Tibial nerve (tissue), 4 donors: ENCODE measurements around the gene ATP5ME. TPM values are rescaled to one million over a fixed set of nuclear protein-coding genes. Genes with fewer than 3 reads are reported as not detected.
A peak's percentile ranks its signal among the peaks of the same experiment; 100 is the strongest.
"Not testable (repeated sequence)": the region's sequence is repeated elsewhere in the genome, so short reads cannot be mapped to it uniquely, and the experiment has no call there.

Experiments
- DNase-seq, 2 donors: peaks; one replicate each; pipeline ENCODE4 v3.0.0-alpha.2; 2019; ENCODE audit warnings: low spot score in 2 of 2
- H3K27ac ChIP-seq, 4 donors: fragments of 200-600 bp; sonication (generic) in 3 of 4; one replicate each; pipeline ENCODE4 v1.5.1; 2017 to 2019; ENCODE audit warnings: mild to moderate bottlenecking in 1 of 4
- H3K27me3 ChIP-seq, 2 donors: fragments of 200-600 bp; sonication (generic) in 1 of 2; one replicate each; pipeline versions ENCODE4 v1.5.1 to v1.6.0; 2017 to 2019
- H3K36me3 ChIP-seq, 3 donors: fragments of 200-600 bp; sonication (generic); one replicate each; pipeline ENCODE4 v1.5.1; 2018 to 2019
- H3K4me1 ChIP-seq, 4 donors: fragments of 200-600 bp; sonication (generic) in 3 of 4; one replicate each; pipeline ENCODE4 v1.5.1; 2017 to 2019
- H3K4me3 ChIP-seq, 4 donors: fragments of 200-600 bp; sonication (generic) in 3 of 4; one replicate each; pipeline ENCODE4 v1.5.1; 2017 to 2019; ENCODE audit warnings: mild to moderate bottlenecking in 1 of 4, moderate library complexity in 1 of 4
- H3K9me3 ChIP-seq, 4 donors: fragments of 200-600 bp; sonication (generic) in 3 of 4; one replicate each; pipeline ENCODE4 v1.5.1; 2017 to 2019
- EP300 ChIP-seq, 2 donors: sonication (generic); formaldehyde crosslinking; IDR thresholded peaks; one replicate each; pipeline ENCODE4 v1.6.1; 2017; ENCODE audit warnings: antibody characterized with exemption in 2 of 2, mild to moderate bottlenecking in 1 of 2
- POLR2A ChIP-seq, 2 donors: fragments of 450-650 bp; IDR thresholded peaks; one replicate each; pipeline ENCODE4 v1.6.1; 2017; ENCODE audit warnings: antibody characterized with exemption in 2 of 2, mild to moderate bottlenecking in 2 of 2, moderate library complexity in 2 of 2
- WGBS, 2 donors: methylation state at CpG; one replicate each; pipeline ENCODE4 v1.1.5; 2018; 5-methylcytosine and 5-hydroxymethylcytosine counted together
- total RNA-seq, 4 donors: library from RNA; depleted of rRNA; stranded (reverse); fragments of >200 nt; gene quantifications; one replicate each; pipeline ENCODE4 v1.1.0, GENCODE V29; 2016
- TF ChIP-seq, protein P1 (sequence below), 5 experiments: fragments of 200-600 bp in 3 of 5; fragments of 450-650 bp in 2 of 5; sonication (generic) in 3 of 5; IDR thresholded peaks; one replicate each; pipeline ENCODE4 v1.5.1; 2016 to 2019; ENCODE audit warnings: antibody characterized with exemption in 5 of 5, mild to moderate bottlenecking in 3 of 5, moderate library complexity in 2 of 5

ATP5ME gene
- total RNA-seq, 4 donors from 2014 or later, result 50.0 to 219 (median 139) TPM

DNA sequence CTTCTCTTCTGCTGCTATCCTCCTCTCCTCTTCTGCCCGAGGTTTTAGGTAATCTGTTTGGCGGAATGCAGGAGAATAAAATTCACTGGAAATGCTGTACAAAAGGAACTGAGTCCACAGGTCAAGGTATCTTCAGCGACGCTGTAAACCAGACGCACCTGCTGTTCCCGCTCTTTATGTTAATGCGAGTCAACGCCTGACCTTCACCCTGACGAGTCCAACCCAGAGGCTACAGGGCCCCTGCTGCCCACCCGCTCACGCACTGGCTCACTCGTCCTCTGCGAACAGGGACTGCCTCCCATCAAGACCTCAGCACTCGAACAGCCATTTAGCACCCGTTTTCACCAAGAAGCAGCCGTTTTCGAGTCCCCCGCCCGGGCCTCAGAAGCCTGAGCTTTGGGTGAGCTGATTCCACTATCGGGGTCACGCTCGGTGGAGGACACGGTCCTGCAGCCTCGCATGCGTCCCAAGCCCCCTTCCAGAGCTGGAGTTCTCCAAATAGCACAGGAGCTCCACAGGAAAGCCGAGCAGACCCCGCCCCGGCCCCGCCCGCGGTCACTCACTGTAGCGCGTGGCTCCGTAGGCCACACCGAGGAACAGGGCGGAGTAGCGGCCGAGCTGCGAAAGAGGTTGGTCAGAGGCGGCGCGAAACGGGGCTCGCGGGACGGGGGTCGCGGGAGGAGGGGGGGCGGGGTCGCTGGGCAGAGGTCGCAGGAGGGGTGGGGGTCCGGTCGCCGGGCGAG is 556 bp downstream of the ATP5ME start:
- Histone ChIP-seq H3K27ac (peak overlapping the region; percentile 76 to 98 (median 96)), H3K4me3 (peak overlapping the region; percentile 61 to 94 (median 82)), H3K27me3 (no peaks in the 10 kb centered on the region), H3K9me3 (no peaks in the 10 kb centered on the region), H3K36me3 (peaks cover 6 to 29% (median 11%) of the 10 kb centered on the region in 3 donors), H3K4me1 (peaks cover 0 to 25% (median 16%) of the 10 kb centered on the region in 4 donors)
- 14 to 21% methylated on average over 23 to 34 of the region's 55 CpGs for WGBS, 2 donors
- peak; percentile 14 to 36 for DNase-seq
- TF ChIP-seq EP300 (IDR thresholded peaks at IDR 0.05), result no peak
- TF ChIP-seq POLR2A (IDR thresholded peaks at IDR 0.05), result no peak
- TF ChIP-seq, protein P1, sequence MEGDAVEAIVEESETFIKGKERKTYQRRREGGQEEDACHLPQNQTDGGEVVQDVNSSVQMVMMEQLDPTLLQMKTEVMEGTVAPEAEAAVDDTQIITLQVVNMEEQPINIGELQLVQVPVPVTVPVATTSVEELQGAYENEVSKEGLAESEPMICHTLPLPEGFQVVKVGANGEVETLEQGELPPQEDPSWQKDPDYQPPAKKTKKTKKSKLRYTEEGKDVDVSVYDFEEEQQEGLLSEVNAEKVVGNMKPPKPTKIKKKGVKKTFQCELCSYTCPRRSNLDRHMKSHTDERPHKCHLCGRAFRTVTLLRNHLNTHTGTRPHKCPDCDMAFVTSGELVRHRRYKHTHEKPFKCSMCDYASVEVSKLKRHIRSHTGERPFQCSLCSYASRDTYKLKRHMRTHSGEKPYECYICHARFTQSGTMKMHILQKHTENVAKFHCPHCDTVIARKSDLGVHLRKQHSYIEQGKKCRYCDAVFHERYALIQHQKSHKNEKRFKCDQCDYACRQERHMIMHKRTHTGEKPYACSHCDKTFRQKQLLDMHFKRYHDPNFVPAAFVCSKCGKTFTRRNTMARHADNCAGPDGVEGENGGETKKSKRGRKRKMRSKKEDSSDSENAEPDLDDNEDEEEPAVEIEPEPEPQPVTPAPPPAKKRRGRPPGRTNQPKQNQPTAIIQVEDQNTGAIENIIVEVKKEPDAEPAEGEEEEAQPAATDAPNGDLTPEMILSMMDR (IDR thresholded peaks at IDR 0.05), result no peak

DNA sequence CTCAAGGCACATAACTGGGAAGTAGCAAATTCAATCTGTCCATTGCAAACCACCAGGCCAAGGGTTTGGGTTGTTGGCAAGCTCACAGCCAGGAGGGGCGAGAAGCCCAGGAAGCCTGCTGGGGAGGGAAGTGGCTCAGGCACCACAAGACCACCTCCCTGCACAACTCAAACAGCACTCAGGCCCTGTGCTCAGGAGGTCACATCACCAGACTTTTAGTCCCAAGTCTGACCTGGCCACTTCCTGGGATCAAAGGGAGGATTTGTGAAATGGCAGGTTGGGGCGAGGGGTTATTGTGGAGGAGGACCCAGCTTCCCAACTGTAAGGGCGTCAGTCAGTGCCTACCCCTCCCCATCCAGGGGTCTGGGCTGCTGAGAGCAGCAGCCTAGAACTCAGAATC is 2.3 kb downstream of the ATP5ME start:
- no peak for DNase-seq
- H3K4me3 ChIP-seq, result no peak overlapping the region
- TF ChIP-seq EP300 (IDR thresholded peaks at IDR 0.05) (no peak), POLR2A (IDR thresholded peaks at IDR 0.05) (no peak)
- TF ChIP-seq, protein P1 (IDR thresholded peaks at IDR 0.05), result no peak
- H3K27ac ChIP-seq, result no peak overlapping the region
- H3K4me1 ChIP-seq, result peaks cover 0 to 25% (median 16%) of the 10 kb centered on the region in 4 donors
- no peaks in the 10 kb centered on the region for H3K27me3 ChIP-seq
- 85 to 94% methylated on average over 3 of the region's 3 CpGs for whole genome bisulfite sequencing, 2 donors
- no peaks in the 10 kb centered on the region for H3K9me3 ChIP-seq
- H3K36me3 ChIP-seq, result peaks cover 6 to 29% (median 11%) of the 10 kb centered on the region in 3 donors

DNA sequence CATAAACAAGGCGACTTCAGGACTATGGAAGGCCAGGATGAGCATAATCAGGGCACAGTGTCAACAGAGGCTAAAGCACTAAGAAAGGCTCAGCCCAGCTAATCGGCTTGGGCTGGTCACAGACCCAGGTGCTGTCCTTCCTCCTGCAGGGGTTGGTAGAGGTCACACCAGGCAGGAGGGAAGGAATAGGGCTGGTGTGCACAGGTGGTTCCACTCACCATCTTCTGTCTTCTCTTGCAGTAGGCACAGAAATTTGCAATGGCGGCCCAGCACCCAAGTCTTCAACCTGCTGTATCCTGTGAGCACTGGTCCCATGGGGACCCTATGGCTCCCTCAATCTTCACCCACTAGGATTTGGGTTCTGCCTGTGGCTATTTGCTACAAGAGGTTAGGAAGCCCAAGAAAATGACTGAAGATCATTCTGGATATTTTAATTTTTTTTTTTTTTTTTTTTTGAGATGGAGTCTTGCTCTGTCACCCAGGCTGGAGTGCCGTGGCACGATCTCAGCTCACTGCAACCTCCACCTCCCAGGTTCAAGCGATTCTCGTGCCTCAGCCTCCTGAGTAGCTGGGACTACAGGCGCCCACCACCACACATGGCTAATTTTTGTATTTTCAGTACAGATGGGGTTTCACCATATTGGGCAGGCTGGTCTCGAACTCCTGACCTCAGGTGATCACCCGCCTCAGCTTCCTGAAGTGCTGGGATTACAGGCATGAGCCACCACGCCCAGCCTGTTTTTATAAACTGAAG is 4.1 kb downstream of the ATP5ME start:
- H3K27ac ChIP-seq, H3K4me3 ChIP-seq, H3K9me3 ChIP-seq, DNase-seq, H3K27me3 ChIP-seq: not testable (repeated sequence)
- WGBS, 2 donors, result 93 to 95% methylated on average over 11 of the region's 11 CpGs
- peaks cover 6 to 29% (median 11%) of the 10 kb centered on the region in 3 donors for H3K36me3 ChIP-seq
- H3K4me1 ChIP-seq, result peaks cover 0 to 13% (median 9%) of the 10 kb centered on the region in 4 donors

DNA sequence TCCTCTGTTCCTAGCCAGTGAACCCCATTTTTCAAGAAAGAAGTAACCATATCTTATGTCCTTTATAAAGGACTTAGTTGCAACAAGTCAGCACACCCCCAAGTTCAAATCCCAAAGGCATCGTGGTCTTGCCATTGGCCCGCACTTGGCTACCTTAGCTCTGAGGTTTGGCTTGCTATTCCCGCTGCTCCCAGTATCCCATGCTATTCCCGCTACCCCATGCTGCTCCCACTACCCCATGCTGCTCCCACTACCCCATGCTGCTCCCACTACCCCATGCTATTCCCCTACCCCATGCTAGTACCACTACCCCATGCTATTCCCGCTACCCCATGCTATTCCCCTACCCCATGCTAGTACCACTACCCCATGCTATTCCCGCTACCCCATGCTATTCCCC is 5.9 kb downstream of the ATP5ME start:
- not testable (repeated sequence) for H3K27ac ChIP-seq, H3K9me3 ChIP-seq, DNase-seq, H3K4me3 ChIP-seq
- Histone ChIP-seq H3K36me3 (peaks cover 6 to 29% (median 11%) of the 10 kb centered on the region in 3 donors), H3K27me3 (peaks cover 0 to 12% of the 10 kb centered on the region in 2 donors), H3K4me1 (peaks cover 0 to 16% (median 4%) of the 10 kb centered on the region in 4 donors)
- WGBS, 2 donors, result 72 to 89% methylated on average over 5 to 6 of the region's 6 CpGs

DNA sequence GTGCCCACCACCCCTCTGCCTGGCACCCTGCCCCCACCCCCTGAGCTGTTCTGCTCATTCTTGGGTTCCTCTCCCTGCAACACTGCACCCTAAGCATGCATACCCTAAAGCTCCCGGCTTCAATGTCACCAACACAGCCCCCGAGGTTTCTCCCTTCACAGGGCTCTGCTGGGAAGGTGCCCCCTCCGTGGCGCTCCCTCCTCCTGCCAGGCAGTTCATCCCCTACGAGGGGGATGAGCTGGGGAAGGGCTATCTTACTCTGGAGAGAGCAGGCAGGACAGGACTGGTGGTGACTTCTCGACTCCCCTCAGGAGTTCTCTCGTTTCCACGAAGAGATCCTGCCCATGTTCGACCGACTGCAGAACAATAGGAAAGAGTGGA is 6.5 kb downstream of the ATP5ME start:
- Histone ChIP-seq H3K27me3 (peaks cover 0 to 17% of the 10 kb centered on the region in 2 donors), H3K4me1 (peaks cover 0 to 13% (median 0%) of the 10 kb centered on the region in 4 donors), H3K27ac (no peak overlapping the region), H3K9me3 (no peaks in the 10 kb centered on the region), H3K4me3 (no peak overlapping the region), H3K36me3 (peaks cover 6 to 23% (median 11%) of the 10 kb centered on the region in 3 donors)
- WGBS, 2 donors, result 64% methylated on average over 10 of the region's 10 CpGs
- TF ChIP-seq EP300 (IDR thresholded peaks at IDR 0.05) (no peak), POLR2A (IDR thresholded peaks at IDR 0.05) (no peak)
- TF ChIP-seq, protein P1 (IDR thresholded peaks at IDR 0.05), result no peak
- DNase-seq, result no peak
